A673 (cell line): ENCODE results near the gene HOXC10. TPM values are rescaled to one million over a fixed set of nuclear protein-coding genes. Genes with fewer than 3 reads are reported as not detected.
A peak's percentile ranks its signal among the peaks of the same experiment; 100 is the strongest.

Source experiments
- BruUV-seq: library from RNA; stranded (reverse); fragments of 400-500 nt; replicated peaks from 2 replicates; lab custom pipeline; 2021; lab: Mats Ljungman, UMichigan
- CTCF ChIA-PET: fragments of 300-600 bp; sonication (Branson Sonifier 250); formaldehyde crosslinking; loops from one replicate; lab custom pipeline; 2022; ENCODE audit warnings: antibody characterized with exemption; lab: Charles Lee
- POLR2A ChIA-PET: fragments of 300-600 bp; sonication (Branson Sonifier 250); formaldehyde crosslinking; loops from one replicate; lab custom pipeline; 2022; ENCODE audit warnings: antibody characterized with exemption; ENCODE audit not compliant: low non-redundant PET; lab: Charles Lee
- DNase-seq: peaks from one replicate; pipeline ENCODE4 v3.0.0-alpha.2; 2015; ENCODE audit warnings: low spot score
- H3K27ac ChIP-seq: fragments of 200-600 bp; sonication (generic); 2 replicates; pipeline ENCODE4 v1.5.1; 2016; ENCODE audit warnings: mixed run types, low read depth, mild to moderate bottlenecking, mixed read lengths, antibody characterized with exemption, low read length; ENCODE audit not compliant: poor library complexity, severe bottlenecking
- H3K27me3 ChIP-seq: fragments of 200-600 bp; sonication (generic); replicated peaks from 2 replicates; pipeline ENCODE4 v1.6.1; 2017; ENCODE audit warnings: mixed run types, low read depth, mild to moderate bottlenecking, mixed read lengths, antibody characterized with exemption, low read length; ENCODE audit not compliant: insufficient read depth, poor library complexity
- H3K36me3 ChIP-seq: fragments of 200-600 bp; sonication (generic); 2 replicates; pipeline ENCODE4 v1.6.1; 2016; ENCODE audit warnings: mixed run types, mild to moderate bottlenecking, mixed read lengths, antibody characterized with exemption, low read length; ENCODE audit not compliant: insufficient read depth, poor library complexity, severe bottlenecking
- H3K4me1 ChIP-seq: fragments of 200-600 bp; sonication (generic); 2 replicates; pipeline ENCODE4 v1.6.1; 2017; ENCODE audit warnings: mixed run types, mild to moderate bottlenecking, mixed read lengths, antibody characterized with exemption, low read length; ENCODE audit not compliant: insufficient read depth, poor library complexity, severe bottlenecking
- H3K4me3 ChIP-seq: fragments of 200-600 bp; sonication (generic); 2 replicates; pipeline ENCODE4 v1.5.1; 2016; ENCODE audit warnings: low read depth, mixed run types, mild to moderate bottlenecking, mixed read lengths, low read length; ENCODE audit not compliant: poor library complexity, severe bottlenecking
- H3K9me3 ChIP-seq: fragments of 200-600 bp; sonication (generic); 2 replicates; pipeline ENCODE4 v1.6.1; 2016; ENCODE audit warnings: mixed run types, low read depth, mild to moderate bottlenecking, mixed read lengths, antibody characterized with exemption, low read length; ENCODE audit not compliant: poor library complexity, severe bottlenecking
- EZH2 ChIP-seq: fragments of 200-600 bp; sonication (generic); IDR thresholded peaks from 2 replicates; pipeline ENCODE4 v1.6.1; 2017; ENCODE audit warnings: borderline replicate concordance, low read depth, mild to moderate bottlenecking, mixed read lengths, antibody characterized with exemption, low read length; ENCODE audit not compliant: poor library complexity, severe bottlenecking
- intact Hi-C: fragments of 100-400 bp; cut with micrococcal nuclease; formaldehyde crosslinking; loops from one replicate; pipeline ENCODE4 v1.10.0; 2022; ENCODE audit not compliant: unreplicated experiment
- total RNA-seq: library from RNA; stranded (reverse); gene quantifications from 2 replicates; pipeline ENCODE4 v1.2.3, GENCODE V29; 2021
- TF ChIP-seq, protein P1 (sequence below): fragments of 300-800, 200-600 bp; sonication (generic); conservative IDR thresholded peaks from 2 replicates; pipeline ENCODE4 v1.5.1; 2017; ENCODE audit warnings: low read depth, mild to moderate bottlenecking, antibody characterized with exemption, low read length, moderate library complexity, mixed read lengths

Gene HOXC10
- total RNA-seq, 1 experiment from 2014 or later: 27.8 TPM

DNA sequence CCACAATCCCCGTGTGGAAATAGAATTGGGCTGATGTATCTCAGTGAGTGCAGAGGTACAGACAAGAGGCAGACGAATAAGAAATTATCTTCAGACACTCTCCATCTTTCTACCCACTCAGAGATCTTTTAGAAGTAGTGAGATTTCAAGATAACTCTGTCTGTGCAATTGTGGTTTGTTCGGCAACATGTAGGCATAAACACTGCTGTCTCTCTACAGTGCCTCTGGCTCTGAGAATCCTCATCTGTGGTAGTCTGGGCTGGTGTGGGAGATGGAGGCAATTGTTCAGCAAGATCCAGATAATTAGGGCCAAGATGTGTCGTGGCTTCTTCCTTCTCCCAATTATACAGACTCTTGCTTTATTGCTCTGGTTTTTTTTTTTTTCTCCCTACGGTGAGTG, 43.2 kb upstream of the HOXC10 start:
- Histone ChIP-seq H3K27me3 (no peaks in the 10 kb centered on the region), H3K9me3 (no peaks in the 10 kb centered on the region), H3K27ac (no peak overlapping the region), H3K36me3 (no peaks in the 10 kb centered on the region), H3K4me3 (no peak overlapping the region), H3K4me1 (peaks cover 10% of the 10 kb centered on the region)
- no peak for DNase-seq
- ChIA-PET POLR2A (no interaction called here), CTCF (no interaction called here)
- intact Hi-C loops: no loop called here
- TF ChIP-seq, protein P1, sequence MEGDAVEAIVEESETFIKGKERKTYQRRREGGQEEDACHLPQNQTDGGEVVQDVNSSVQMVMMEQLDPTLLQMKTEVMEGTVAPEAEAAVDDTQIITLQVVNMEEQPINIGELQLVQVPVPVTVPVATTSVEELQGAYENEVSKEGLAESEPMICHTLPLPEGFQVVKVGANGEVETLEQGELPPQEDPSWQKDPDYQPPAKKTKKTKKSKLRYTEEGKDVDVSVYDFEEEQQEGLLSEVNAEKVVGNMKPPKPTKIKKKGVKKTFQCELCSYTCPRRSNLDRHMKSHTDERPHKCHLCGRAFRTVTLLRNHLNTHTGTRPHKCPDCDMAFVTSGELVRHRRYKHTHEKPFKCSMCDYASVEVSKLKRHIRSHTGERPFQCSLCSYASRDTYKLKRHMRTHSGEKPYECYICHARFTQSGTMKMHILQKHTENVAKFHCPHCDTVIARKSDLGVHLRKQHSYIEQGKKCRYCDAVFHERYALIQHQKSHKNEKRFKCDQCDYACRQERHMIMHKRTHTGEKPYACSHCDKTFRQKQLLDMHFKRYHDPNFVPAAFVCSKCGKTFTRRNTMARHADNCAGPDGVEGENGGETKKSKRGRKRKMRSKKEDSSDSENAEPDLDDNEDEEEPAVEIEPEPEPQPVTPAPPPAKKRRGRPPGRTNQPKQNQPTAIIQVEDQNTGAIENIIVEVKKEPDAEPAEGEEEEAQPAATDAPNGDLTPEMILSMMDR: no peak
- no peak for TF ChIP-seq EZH2
- TSS peak; percentile 21 for BruUV-seq

DNA sequence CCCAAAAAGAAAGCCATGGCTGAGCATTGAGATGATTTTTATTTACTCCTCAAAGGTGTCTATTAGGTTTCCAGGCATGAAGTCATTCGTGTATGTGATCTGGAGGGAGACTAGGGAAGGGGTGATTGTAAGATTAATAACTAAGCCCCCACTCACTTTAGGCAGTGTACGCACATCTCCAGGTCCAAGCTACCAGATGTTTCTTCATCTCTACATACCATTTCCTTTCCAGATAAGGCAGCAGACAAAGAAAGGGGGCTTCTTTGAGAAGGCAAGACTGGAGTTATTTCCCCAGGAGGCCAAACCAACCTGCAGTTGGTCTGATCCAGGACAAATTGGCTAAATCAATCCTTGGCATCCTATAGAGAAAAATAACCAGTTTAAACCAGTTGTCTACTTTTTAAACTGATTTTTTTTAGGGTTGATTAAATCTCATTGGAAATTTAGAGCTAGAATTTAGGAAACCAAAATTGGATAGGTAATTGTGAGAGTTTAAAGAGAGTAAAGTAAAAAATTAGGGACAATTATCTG, 42.4 kb upstream of the HOXC10 start:
- intact Hi-C loops: no loop called here
- no peak overlapping the region for H3K4me3 ChIP-seq
- no peaks in the 10 kb centered on the region for H3K9me3 ChIP-seq
- TF ChIP-seq, protein P1: no peak
- no peak for TF ChIP-seq EZH2
- CTCF ChIA-PET: no interaction called here
- H3K27ac ChIP-seq: no peak overlapping the region
- peaks cover 9% of the 10 kb centered on the region for H3K4me1 ChIP-seq
- DNase-seq: no peak
- no peaks in the 10 kb centered on the region for H3K27me3 ChIP-seq
- POLR2A ChIA-PET: interaction anchor here (0.7 kb wide), 1 partner anchor 235 kb away, joined by 3 read pairs; no protein-coding TSS in a partner anchor
- no TSS peak for BruUV-seq
- no peaks in the 10 kb centered on the region for H3K36me3 ChIP-seq

DNA sequence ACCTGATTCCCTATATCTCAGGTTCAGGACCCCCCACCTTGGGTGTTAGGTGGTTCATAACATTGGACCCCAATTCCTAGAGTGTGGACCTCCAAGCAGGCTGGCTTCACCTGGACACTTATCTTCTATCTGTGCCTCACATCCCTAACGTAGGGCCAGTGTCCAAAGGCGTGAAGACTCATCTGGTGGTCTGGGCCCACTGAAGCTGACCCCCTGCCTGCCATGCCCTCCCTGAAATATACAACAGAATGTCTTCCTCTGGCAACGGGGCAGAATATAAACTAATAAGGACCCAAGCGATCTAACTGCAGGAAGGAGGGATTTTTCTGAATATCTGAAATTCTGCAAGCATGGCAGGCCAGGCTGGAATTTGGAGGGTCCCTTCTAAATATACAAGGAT, 40.7 kb upstream of the HOXC10 start:
- Histone ChIP-seq H3K27me3 (no peaks in the 10 kb centered on the region), H3K4me3 (no peak overlapping the region), H3K9me3 (no peaks in the 10 kb centered on the region), H3K27ac (no peak overlapping the region), H3K36me3 (no peaks in the 10 kb centered on the region), H3K4me1 (peaks cover 5% of the 10 kb centered on the region)
- DNase-seq: no peak
- no TSS peak for BruUV-seq
- TF ChIP-seq, protein P1: no peak
- TF ChIP-seq EZH2: no peak
- ChIA-PET CTCF (no interaction called here), POLR2A (no interaction called here)
- intact Hi-C loops: no loop called here
